H1 (cell line): ENCODE data around the gene CFDP1. TPM values are rescaled to one million over a fixed set of nuclear protein-coding genes. Genes with fewer than 3 reads are reported as not detected.

ENCODE experiments used
- CBX8 ChIP-seq: fragments of 300-800, 300-1000 bp; sonication (generic); IDR thresholded peaks from 2 replicates; pipeline ENCODE4 v1.7.1; 2016; ENCODE audit warnings: low read depth, low read length, borderline replicate concordance
- GABPA ChIP-seq: IDR thresholded peaks from 2 replicates; pipeline ENCODE4 v1.6.1; 2011; ENCODE audit warnings: mild to moderate bottlenecking, low read length, moderate library complexity, borderline replicate concordance; ENCODE audit not compliant: insufficient read depth
- SAP30 ChIP-seq: fragments of 300-600 bp; sonication (generic); IDR thresholded peaks from 2 replicates; pipeline ENCODE4 v1.7.1; 2012; ENCODE audit warnings: low read length, moderate library complexity, mild to moderate bottlenecking, inconsistent platforms; ENCODE audit not compliant: insufficient read depth, insufficient replicate concordance
- polyA plus RNA-seq, 7 experiments: library from polyadenylated mRNA; depleted of rRNA in 3 of 7; stranded (reverse) in 5 of 7; unstranded in 2 of 7; fragments of >200 nt in 5 of 7; fragments of 200-250 nt in 2 of 7; gene quantifications; 1 replicate in 5 of 7; 2 replicates in 1 of 7; 4 replicates in 1 of 7; pipeline versions ENCODE4 v1.2.1 to v1.2.3, GENCODE V29; 2011 to 2013; ENCODE audit warnings: missing spikeins in 2 of 7, mixed read lengths in 2 of 7
- total RNA-seq: library from RNA; stranded (reverse); fragmentation: NEBNext Ultra II Directional; extraction: Animal tissue kit (Norgen Biotek cat#: 25700); gene quantifications from 2 replicates; pipeline ENCODE4 v1.2.1, GENCODE V29; 2021

CFDP1 gene
- total and polyA plus RNA-seq, 2 of the 8 experiments (the other 6 are each of a cell fraction or from before 2014, with no cell fraction given), result 25.5 to 77.3 TPM

DNA sequence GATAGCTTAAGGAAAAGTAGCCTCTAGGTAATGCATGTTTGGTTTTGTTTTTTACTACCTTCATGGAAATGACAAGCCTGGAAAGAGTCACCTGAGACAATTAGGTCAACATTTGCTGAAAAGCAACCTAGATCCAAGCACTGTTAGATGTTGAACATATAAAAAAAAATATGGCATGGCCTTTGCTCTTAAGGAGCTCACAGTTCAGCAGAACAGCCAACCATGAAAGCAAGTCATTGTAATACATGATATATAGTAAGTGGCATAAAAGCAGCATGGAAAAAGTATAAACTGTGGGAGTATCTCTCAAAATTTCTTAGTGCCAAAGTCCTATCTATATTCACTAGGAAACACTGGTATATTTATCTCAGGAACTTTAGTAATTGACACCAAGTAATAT is 31.6 kb downstream of the CFDP1 start (continued):
- TF ChIP-seq CBX8 (no peak), GABPA (no peak), SAP30 (no peak)
